GM18519 (cell line): Measurements from ENCODE around the gene UXS1.

Experiments used
- ATAC-seq: cut with Tn5 transposase; IDR thresholded peaks from one replicate; pipeline ENCODE4 v1.9.1; 2021; ENCODE audit warnings: mild to moderate bottlenecking, moderate library complexity; ENCODE audit not compliant: unreplicated experiment, low FRiP score

The UXS1 gene

GRCh38 chr2:106054880-106055655 lies 139.0 kb downstream of the UXS1 start:
- ATAC-seq = no peak

- no peak for ATAC-seq
Observed at GRCh38 chr2:106054321-106054720, 139.8 kb downstream of the UXS1 start.

GRCh38 chr2:106053581-106053980 lies 140.5 kb downstream of the UXS1 start:
- ATAC-seq = no peak

- no peak for ATAC-seq
Observed at GRCh38 chr2:106053116-106053515, 141.0 kb downstream of the UXS1 start.

GRCh38 chr2:106044859-106045258 lies 149.2 kb downstream of the UXS1 start:
- no peak for ATAC-seq

GRCh38 chr2:106044021-106044420 lies 150.1 kb downstream of the UXS1 start:
- ATAC-seq = no peak
